Transverse colon (tissue), 4 donors: ENCODE data around the gene PRKCE.

ENCODE experiments used
- POLR2A ChIP-seq: fragments of 450-650 bp; IDR thresholded peaks from one replicate; pipeline ENCODE4 v1.6.1; 2016; ENCODE audit warnings: antibody characterized with exemption, mild to moderate bottlenecking, moderate library complexity
- POLR2AphosphoS5 ChIP-seq, 3 donors: sonication (generic); formaldehyde crosslinking; IDR thresholded peaks; one replicate each; pipeline ENCODE4 v1.6.1; 2016; ENCODE audit warnings: antibody characterized with exemption in 3 of 3
- TF ChIP-seq, protein P1 (sequence below), 5 experiments: fragments of 200-600 bp in 3 of 5; fragments of 450-650 bp in 2 of 5; sonication (generic) in 3 of 5; IDR thresholded peaks; 1 replicate in 2 of 5; 2 replicates in 3 of 5; pipeline ENCODE4 v1.5.1; 2016 to 2017; ENCODE audit warnings: antibody characterized with exemption in 5 of 5, inconsistent platforms in 3 of 5, mild to moderate bottlenecking in 2 of 5, moderate library complexity in 1 of 5

DNA sequence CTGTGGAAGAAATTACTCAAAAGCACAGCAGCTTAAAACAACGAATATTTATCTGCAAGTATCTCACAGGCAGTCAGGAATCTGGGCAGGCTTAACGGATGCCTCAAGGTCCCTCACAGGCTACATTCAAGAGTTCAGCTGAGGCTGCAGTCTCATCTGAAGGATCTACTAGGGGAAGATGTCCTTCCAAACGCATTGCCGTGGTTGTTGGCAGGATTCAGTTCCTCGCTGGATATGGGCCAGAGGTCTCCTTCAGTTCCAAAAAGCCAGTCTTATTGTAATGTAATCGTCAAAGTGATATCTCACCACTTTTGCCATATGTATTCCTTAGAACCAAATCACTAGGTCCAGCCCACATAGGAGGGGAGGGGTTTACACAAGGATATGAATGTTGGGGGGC is 547.5 kb downstream of the PRKCE start:
- TF ChIP-seq, protein P1, sequence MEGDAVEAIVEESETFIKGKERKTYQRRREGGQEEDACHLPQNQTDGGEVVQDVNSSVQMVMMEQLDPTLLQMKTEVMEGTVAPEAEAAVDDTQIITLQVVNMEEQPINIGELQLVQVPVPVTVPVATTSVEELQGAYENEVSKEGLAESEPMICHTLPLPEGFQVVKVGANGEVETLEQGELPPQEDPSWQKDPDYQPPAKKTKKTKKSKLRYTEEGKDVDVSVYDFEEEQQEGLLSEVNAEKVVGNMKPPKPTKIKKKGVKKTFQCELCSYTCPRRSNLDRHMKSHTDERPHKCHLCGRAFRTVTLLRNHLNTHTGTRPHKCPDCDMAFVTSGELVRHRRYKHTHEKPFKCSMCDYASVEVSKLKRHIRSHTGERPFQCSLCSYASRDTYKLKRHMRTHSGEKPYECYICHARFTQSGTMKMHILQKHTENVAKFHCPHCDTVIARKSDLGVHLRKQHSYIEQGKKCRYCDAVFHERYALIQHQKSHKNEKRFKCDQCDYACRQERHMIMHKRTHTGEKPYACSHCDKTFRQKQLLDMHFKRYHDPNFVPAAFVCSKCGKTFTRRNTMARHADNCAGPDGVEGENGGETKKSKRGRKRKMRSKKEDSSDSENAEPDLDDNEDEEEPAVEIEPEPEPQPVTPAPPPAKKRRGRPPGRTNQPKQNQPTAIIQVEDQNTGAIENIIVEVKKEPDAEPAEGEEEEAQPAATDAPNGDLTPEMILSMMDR (IDR thresholded peaks at IDR 0.05) = no peak
- TF ChIP-seq POLR2A (no peak), POLR2AphosphoS5 (IDR thresholded peaks at IDR 0.05) (no peak)
